ENCODE measurements around the gene PPM1H. TPM values are rescaled to one million over a fixed set of nuclear protein-coding genes. Genes with fewer than 3 reads are reported as not detected.

Gene PPM1H
- total RNA-seq, 4 donors from 2014 or later: 0.46 to 3.4 (median 1.3) TPM

DNA sequence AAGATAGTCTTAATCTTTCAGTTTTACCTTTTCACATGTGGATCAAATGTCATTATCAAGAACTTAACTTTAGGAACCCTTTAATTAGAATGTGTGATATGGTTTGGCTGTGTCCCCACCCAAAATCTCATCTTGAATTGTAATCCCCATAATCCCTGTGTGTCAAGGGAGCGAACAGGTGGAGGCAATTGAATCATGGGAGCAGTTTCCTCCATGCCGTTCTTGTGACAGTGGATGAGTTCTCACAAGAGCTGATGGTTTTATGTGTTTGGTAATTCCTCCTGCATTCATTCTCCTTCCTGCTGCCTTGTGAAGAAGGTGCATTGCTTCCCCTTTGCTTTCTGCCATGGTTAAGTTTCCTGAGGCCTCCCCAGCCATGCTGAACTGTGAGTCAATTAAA, 307.8 kb downstream of the PPM1H start:
- Histone ChIP-seq H3K36me3 (no peaks in the 10 kb centered on the region), H3K27me3 (peaks cover 8 to 16% (median 12%) of the 10 kb centered on the region in 3 donors), H3K9me3 (no peaks in the 10 kb centered on the region), H3K27ac (no peak overlapping the region), H3K4me3 (no peak overlapping the region), H3K4me1 (peaks cover 0 to 3% of the 10 kb centered on the region in 2 donors)
- DNase-seq (no peak), ATAC-seq (no peak)
- no peak for TF ChIP-seq POLR2A (IDR thresholded peaks at IDR 0.05)
- TF ChIP-seq CTCF (IDR thresholded peaks at IDR 0.05 in 4 of 5, conservative IDR thresholded peaks at IDR 0.05 in 1 of 5): no peak
- in situ Hi-C loops (cut with MboI; ENCODE audit: low sequenced_read_pairs in 4 of 4) (no loop called here), intact Hi-C loops (cut with DNase I; ENCODE audit: low total_unique reads) (no loop called here)

- Histone ChIP-seq H3K4me1 (no peaks in the 10 kb centered on the region), H3K27me3 (peaks cover 0 to 4% (median 0%) of the 10 kb centered on the region in 3 donors), H3K9me3 (no peaks in the 10 kb centered on the region), H3K36me3 (no peaks in the 10 kb centered on the region), H3K4me3 (no peak overlapping the region), H3K27ac (no peak overlapping the region)
- ATAC-seq (no peak), DNase-seq (no peak)
- intact Hi-C loops (cut with DNase I; ENCODE audit: low total_unique reads): no loop called here
- in situ Hi-C loops (cut with MboI; ENCODE audit: low sequenced_read_pairs in 4 of 4): no loop called here
- TF ChIP-seq CTCF (IDR thresholded peaks at IDR 0.05 in 4 of 5, conservative IDR thresholded peaks at IDR 0.05 in 1 of 5) (no peak), POLR2A (IDR thresholded peaks at IDR 0.05) (no peak)
Measured at GRCh38 chr12:62625228-62625627, 309.7 kb downstream of the PPM1H start.

- peaks cover 0 to 4% (median 0%) of the 10 kb centered on the region in 3 donors for H3K27me3 ChIP-seq
- ATAC-seq (no peak), DNase-seq (no peak)
- intact Hi-C loops (cut with DNase I; ENCODE audit: low total_unique reads) (no loop called here), in situ Hi-C loops (cut with MboI; ENCODE audit: low sequenced_read_pairs in 4 of 4) (no loop called here)
- H3K4me3 ChIP-seq: no peak overlapping the region
- H3K36me3 ChIP-seq: no peaks in the 10 kb centered on the region
- H3K27ac ChIP-seq: no peak overlapping the region
- TF ChIP-seq CTCF (IDR thresholded peaks at IDR 0.05 in 4 of 5, conservative IDR thresholded peaks at IDR 0.05 in 1 of 5) (no peak), POLR2A (IDR thresholded peaks at IDR 0.05) (no peak)
- no peaks in the 10 kb centered on the region for H3K9me3 ChIP-seq
- H3K4me1 ChIP-seq: no peaks in the 10 kb centered on the region
Measured at GRCh38 chr12:62622177-62622576, 312.8 kb downstream of the PPM1H start.

DNA sequence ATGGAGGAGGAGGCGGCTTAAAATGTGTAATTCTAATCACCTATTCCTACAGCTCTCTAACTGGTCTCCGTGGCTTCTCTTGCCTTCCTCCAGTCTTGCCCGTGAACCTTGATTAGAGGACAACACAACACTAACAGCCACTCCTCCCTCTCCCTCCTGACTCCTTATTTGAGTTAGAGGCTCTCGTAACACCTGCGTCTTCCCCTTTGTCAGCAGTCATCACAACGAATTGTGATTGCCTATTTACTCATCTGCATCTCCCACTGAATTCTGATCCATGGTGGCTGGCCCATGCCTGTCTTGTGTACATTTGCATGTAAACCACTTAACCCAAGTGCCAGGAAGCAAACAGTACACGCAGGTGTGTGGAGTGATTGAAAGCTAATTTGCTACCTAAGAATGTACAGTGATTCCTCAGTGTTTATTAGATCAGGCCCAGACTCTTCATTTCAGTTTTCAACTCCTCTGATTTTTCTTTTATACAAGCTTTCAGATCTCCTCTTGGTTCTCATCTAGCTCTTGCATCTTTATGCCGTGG, 313.8 kb downstream of the PPM1H start:
- no peak overlapping the region for H3K4me3 ChIP-seq
- no peaks in the 10 kb centered on the region for H3K4me1 ChIP-seq
- intact Hi-C loops (cut with DNase I; ENCODE audit: low total_unique reads): no loop called here
- DNase-seq (no peak), ATAC-seq (no peak)
- in situ Hi-C loops (cut with MboI; ENCODE audit: low sequenced_read_pairs in 4 of 4): no loop called here
- no peak overlapping the region for H3K27ac ChIP-seq
- H3K36me3 ChIP-seq: no peaks in the 10 kb centered on the region
- no peaks in the 10 kb centered on the region for H3K27me3 ChIP-seq
- no peaks in the 10 kb centered on the region for H3K9me3 ChIP-seq
- no peak for TF ChIP-seq POLR2A (IDR thresholded peaks at IDR 0.05)
- no peak for TF ChIP-seq CTCF (IDR thresholded peaks at IDR 0.05 in 4 of 5, conservative IDR thresholded peaks at IDR 0.05 in 1 of 5)

- Histone ChIP-seq H3K4me1 (no peaks in the 10 kb centered on the region), H3K36me3 (no peaks in the 10 kb centered on the region), H3K4me3 (no peak overlapping the region), H3K27ac (no peak overlapping the region), H3K9me3 (no peaks in the 10 kb centered on the region), H3K27me3 (no peaks in the 10 kb centered on the region)
- in situ Hi-C loops (cut with MboI; ENCODE audit: low sequenced_read_pairs in 4 of 4) (no loop called here), intact Hi-C loops (cut with DNase I; ENCODE audit: low total_unique reads) (no loop called here)
- no peak for TF ChIP-seq POLR2A (IDR thresholded peaks at IDR 0.05)
- no peak for TF ChIP-seq CTCF (IDR thresholded peaks at IDR 0.05 in 4 of 5, conservative IDR thresholded peaks at IDR 0.05 in 1 of 5)
- DNase-seq (no peak), ATAC-seq (no peak)
Measured at GRCh38 chr12:62618930-62619329, 316.0 kb downstream of the PPM1H start.

Measured in gastrocnemius medialis (tissue), 4 donors.